PC-3 (cell line): ENCODE data around the gene ZMYND19. TPM values are rescaled to one million over a fixed set of nuclear protein-coding genes. Genes with fewer than 3 reads are reported as not detected.

Experiments
- ATAC-seq: fragments of 200-7000 bp; cut with Tn5 transposase; 2 replicates; pipeline ENCODE4 v1.9.1; 2020; ENCODE audit warnings: mild to moderate bottlenecking, moderate library complexity
- BruUV-seq: library from RNA; stranded (reverse); fragments of 400-500 nt; replicated peaks from 2 replicates; lab custom pipeline; 2021; lab: Mats Ljungman, UMichigan
- CTCF ChIA-PET: fragments of 300-600 bp; sonication (Branson Sonifier 250); formaldehyde crosslinking; loops from one replicate; lab custom pipeline; 2022; ENCODE audit warnings: antibody characterized with exemption; lab: Charles Lee
- POLR2A ChIA-PET: fragments of 300-600 bp; sonication (Branson Sonifier 250); formaldehyde crosslinking; loops from one replicate; lab custom pipeline; 2022; ENCODE audit warnings: antibody characterized with exemption; ENCODE audit not compliant: unreplicated experiment; lab: Charles Lee
- DNase-seq: peaks from one replicate; pipeline ENCODE4 v3.0.0-alpha.2; 2015
- H2AFZ ChIP-seq: fragments of 300-600 bp; sonication (generic); 2 replicates; pipeline ENCODE4 v1.6.0; 2016; ENCODE audit warnings: antibody characterized with exemption, low read length
- H3F3A ChIP-seq: fragments of 300-600 bp; sonication (generic); one replicate; pipeline ENCODE4 v1.6.0; 2017; ENCODE audit warnings: antibody characterized with exemption, low read length, control low read depth, mild to moderate bottlenecking; ENCODE audit not compliant: unreplicated experiment
- H3K27ac ChIP-seq: fragments of 300-600 bp; sonication (generic); 2 replicates; pipeline ENCODE4 v1.5.1; 2016; ENCODE audit warnings: mild to moderate bottlenecking, low read length
- H3K27me3 ChIP-seq: fragments of 300-600 bp; sonication (generic); 2 replicates; pipeline ENCODE4 v1.6.1; 2016; ENCODE audit warnings: low read length, mixed read lengths
- H3K36me3 ChIP-seq: fragments of 300-600 bp; sonication (generic); 2 replicates; pipeline ENCODE4 v1.6.1; 2016; ENCODE audit warnings: low read depth, mixed run types, low read length, mixed read lengths
- H3K4me1 ChIP-seq: fragments of 300-600 bp; sonication (generic); 2 replicates; pipeline ENCODE4 v1.5.1; 2016; ENCODE audit warnings: low read length; ENCODE audit not compliant: insufficient read depth
- H3K4me2 ChIP-seq: fragments of 300-600 bp; sonication (generic); 2 replicates; pipeline ENCODE4 v1.6.0; 2016; ENCODE audit warnings: low read length
- H3K4me3 ChIP-seq: fragments of 300-600 bp; sonication (generic); 2 replicates; pipeline ENCODE4 v1.5.1; 2016; ENCODE audit warnings: mild to moderate bottlenecking, low read length, mixed read lengths
- H3K79me2 ChIP-seq: fragments of 300-600 bp; sonication (generic); 2 replicates; pipeline ENCODE4 v1.6.1; 2017; ENCODE audit warnings: low read length, mixed read lengths
- H3K9ac ChIP-seq: fragments of 300-600 bp; sonication (generic); 2 replicates; pipeline ENCODE4 v1.6.0; 2016; ENCODE audit warnings: mild to moderate bottlenecking, low read length
- H3K9me2 ChIP-seq: fragments of 300-600 bp; sonication (generic); replicated peaks from 2 replicates; pipeline ENCODE4 v1.6.1; 2016; ENCODE audit warnings: mixed run types, low read length, mixed read lengths
- H3K9me3 ChIP-seq: fragments of 300-600 bp; sonication (generic); 2 replicates; pipeline ENCODE4 v1.6.1; 2016; ENCODE audit warnings: low read length, mixed read lengths
- H4K20me1 ChIP-seq: fragments of 300-600 bp; sonication (generic); 2 replicates; pipeline ENCODE4 v1.6.1; 2016; ENCODE audit warnings: low read length, mixed read lengths
- EZH2 ChIP-seq: fragments of 300-600 bp; sonication (generic); IDR thresholded peaks from one replicate; pipeline ENCODE4 v1.6.1; 2017; ENCODE audit warnings: antibody characterized with exemption, mild to moderate bottlenecking, low read length; ENCODE audit not compliant: unreplicated experiment
- EZH2phosphoT487 ChIP-seq: fragments of 300-600 bp; sonication (generic); IDR thresholded peaks from 2 replicates; pipeline ENCODE4 v1.6.1; 2018; ENCODE audit warnings: mild to moderate bottlenecking, antibody characterized with exemption, low read length, borderline replicate concordance
- intact Hi-C: fragments of 100-400 bp; cut with micrococcal nuclease; formaldehyde crosslinking; loops from 2 replicates; pipeline ENCODE4 v1.9.0; 2023
- total RNA-seq: library from RNA; depleted of rRNA; stranded (reverse); fragments of >200 nt; gene quantifications from 2 replicates; pipeline ENCODE4 v1.2.3, GENCODE V29; 2014
- TF ChIP-seq, protein P1 (sequence below): fragments of 300-600 bp; sonication (generic); conservative IDR thresholded peaks from 2 replicates; pipeline ENCODE4 v1.5.1; 2017; ENCODE audit warnings: antibody characterized with exemption, low read depth, mild to moderate bottlenecking, low read length

The ZMYND19 gene
- total RNA-seq, 1 experiment from 2014 or later, result 39.5 TPM

DNA sequence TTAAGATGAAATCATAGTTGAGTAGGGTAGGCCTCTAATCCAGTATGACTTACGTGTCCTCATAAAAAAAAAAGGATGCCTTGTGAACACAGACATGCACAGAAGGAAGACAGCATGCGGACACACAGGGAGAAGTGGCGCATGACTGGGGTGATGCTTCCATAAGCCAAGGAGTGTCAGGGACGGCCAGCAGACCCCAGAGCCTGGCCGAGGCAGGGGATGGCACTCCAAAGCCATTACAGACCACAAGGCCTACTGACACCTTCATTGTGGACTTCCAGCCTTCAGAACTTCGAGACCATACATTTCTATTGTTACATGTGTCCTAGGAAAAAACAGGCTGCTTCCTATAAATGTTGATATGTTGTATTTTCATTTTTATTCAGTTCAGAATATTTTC lies 48.4 kb upstream of the ZMYND19 start:
- TF ChIP-seq EZH2 (no peak), EZH2phosphoT487 (no peak)
- TF ChIP-seq, protein P1, sequence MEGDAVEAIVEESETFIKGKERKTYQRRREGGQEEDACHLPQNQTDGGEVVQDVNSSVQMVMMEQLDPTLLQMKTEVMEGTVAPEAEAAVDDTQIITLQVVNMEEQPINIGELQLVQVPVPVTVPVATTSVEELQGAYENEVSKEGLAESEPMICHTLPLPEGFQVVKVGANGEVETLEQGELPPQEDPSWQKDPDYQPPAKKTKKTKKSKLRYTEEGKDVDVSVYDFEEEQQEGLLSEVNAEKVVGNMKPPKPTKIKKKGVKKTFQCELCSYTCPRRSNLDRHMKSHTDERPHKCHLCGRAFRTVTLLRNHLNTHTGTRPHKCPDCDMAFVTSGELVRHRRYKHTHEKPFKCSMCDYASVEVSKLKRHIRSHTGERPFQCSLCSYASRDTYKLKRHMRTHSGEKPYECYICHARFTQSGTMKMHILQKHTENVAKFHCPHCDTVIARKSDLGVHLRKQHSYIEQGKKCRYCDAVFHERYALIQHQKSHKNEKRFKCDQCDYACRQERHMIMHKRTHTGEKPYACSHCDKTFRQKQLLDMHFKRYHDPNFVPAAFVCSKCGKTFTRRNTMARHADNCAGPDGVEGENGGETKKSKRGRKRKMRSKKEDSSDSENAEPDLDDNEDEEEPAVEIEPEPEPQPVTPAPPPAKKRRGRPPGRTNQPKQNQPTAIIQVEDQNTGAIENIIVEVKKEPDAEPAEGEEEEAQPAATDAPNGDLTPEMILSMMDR, result no peak
- no peak overlapping the region for H3K9ac ChIP-seq
- no peaks in the 10 kb centered on the region for H3K36me3 ChIP-seq
- no TSS peak for BruUV-seq
- no peaks in the 10 kb centered on the region for H3F3A ChIP-seq
- no peaks in the 10 kb centered on the region for H3K9me2 ChIP-seq
- intact Hi-C loops, result no loop called here
- no peak overlapping the region for H3K4me3 ChIP-seq
- peaks cover 92% of the 10 kb centered on the region for H3K79me2 ChIP-seq
- 0 out of 2 replicates have a peak, but pooled peaks cover 14% of the 10 kb centered on the region for H4K20me1 ChIP-seq
- no peaks in the 10 kb centered on the region for H3K4me1 ChIP-seq
- H3K27ac ChIP-seq, result no peak overlapping the region
- H3K27me3 ChIP-seq, result no peaks in the 10 kb centered on the region
- POLR2A ChIA-PET, result no interaction called here
- DNase-seq (no peak), ATAC-seq (no peak)
- CTCF ChIA-PET, result no interaction called here
- no peak overlapping the region for H3K4me2 ChIP-seq
- no peaks in the 10 kb centered on the region for H3K9me3 ChIP-seq
- no peak overlapping the region for H2AFZ ChIP-seq

DNA sequence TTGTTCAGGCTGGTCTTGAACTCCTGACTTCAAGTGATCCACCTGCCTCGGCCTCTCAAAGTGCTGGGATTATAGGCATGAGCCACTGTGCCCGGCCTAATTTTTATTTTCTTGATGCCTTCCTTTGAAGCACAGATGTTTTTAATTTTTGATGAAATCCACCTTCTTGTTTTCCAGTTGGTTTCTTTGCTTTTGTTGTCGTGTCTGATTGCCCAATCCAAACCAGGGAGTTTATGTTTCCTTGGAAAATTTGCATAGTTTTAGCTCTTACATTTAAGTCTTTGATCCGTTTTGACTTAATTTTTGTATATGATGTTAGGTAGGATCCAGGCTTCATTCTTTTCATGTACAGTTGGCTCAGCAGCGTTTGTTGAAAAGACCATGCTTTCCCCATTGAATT lies 43.7 kb upstream of the ZMYND19 start:
- Histone ChIP-seq H3K27ac (no peak overlapping the region), H3K9me3 (no peaks in the 10 kb centered on the region), H3F3A (no peaks in the 10 kb centered on the region), H4K20me1 (peaks cover 35% of the 10 kb centered on the region; the same call in 1 of the 2 replicates), H3K9me2 (no peaks in the 10 kb centered on the region), H3K79me2 (peaks cover 94% of the 10 kb centered on the region), H3K27me3 (no peaks in the 10 kb centered on the region), H3K4me1 (peaks cover 5% of the 10 kb centered on the region), H3K9ac (no peak overlapping the region), H3K36me3 (no peaks in the 10 kb centered on the region), H3K4me3 (no peak overlapping the region), H2AFZ (no peak overlapping the region), H3K4me2 (no peak overlapping the region)
- CTCF ChIA-PET, result no interaction called here
- no TSS peak for BruUV-seq
- POLR2A ChIA-PET, result no interaction called here
- TF ChIP-seq, protein P1, result no peak
- ATAC-seq, result no peak
- intact Hi-C loops, result no loop called here
- no peak for DNase-seq

- no TSS peak for BruUV-seq
These were observed 42.2 kb upstream of the ZMYND19 start for GRCh38 chr9:137632230-137633161.

More at GRCh38 chr9:137632230-137633161, 42.2 kb upstream of the ZMYND19 start:
- H3F3A ChIP-seq, result no peaks in the 10 kb centered on the region
- no peaks in the 10 kb centered on the region for H3K27me3 ChIP-seq
- DNase-seq (no peak), ATAC-seq (no peak)
- H3K4me3 ChIP-seq, result no peak overlapping the region
- H4K20me1 ChIP-seq, result peaks cover 27% of the 10 kb centered on the region; the same call in 1 of the 2 replicates
- H3K9ac ChIP-seq, result no peak overlapping the region
- no peaks in the 10 kb centered on the region for H3K9me3 ChIP-seq
- H3K27ac ChIP-seq, result no peak overlapping the region
- TF ChIP-seq EZH2phosphoT487 (no peak), EZH2 (no peak)
- TF ChIP-seq, protein P1, result no peak
- CTCF ChIA-PET, result interaction anchor here (0.7 kb wide), 1 partner anchor 41 kb away, joined by 3 read pairs; no protein-coding TSS in a partner anchor
- peaks cover 5% of the 10 kb centered on the region for H3K4me1 ChIP-seq
- H3K9me2 ChIP-seq, result no peaks in the 10 kb centered on the region
- no peak overlapping the region for H3K4me2 ChIP-seq
- intact Hi-C loops, result no loop called here
- no peak overlapping the region for H2AFZ ChIP-seq
- H3K36me3 ChIP-seq, result no peaks in the 10 kb centered on the region
- POLR2A ChIA-PET, result no interaction called here
- H3K79me2 ChIP-seq, result peaks cover 94% of the 10 kb centered on the region
